SU-DHL-6 (cell line): Measurements from ENCODE around the gene PALLD.

Source experiments
- H2AFZ ChIP-seq: fragments of 200-600 bp; sonication (generic); 2 replicates; pipeline ENCODE4 v1.6.1; 2014; ENCODE audit warnings: low read depth, mild to moderate bottlenecking, moderate library complexity, mixed read lengths, antibody characterized with exemption, low read length; ENCODE audit not compliant: severe bottlenecking
- H3F3A ChIP-seq: fragments of 200-600 bp; shearing (Covaris generic); 2 replicates; pipeline ENCODE4 v1.6.0; 2016; ENCODE audit warnings: antibody characterized with exemption, mild to moderate bottlenecking; ENCODE audit not compliant: insufficient read depth
- H3K27ac ChIP-seq: fragments of 200-600 bp; sonication (generic); 2 replicates; pipeline ENCODE4 v1.5.1; 2016; ENCODE audit warnings: low read depth, mild to moderate bottlenecking, low read length, moderate library complexity, mixed read lengths
- H3K27me3 ChIP-seq: fragments of 200-600 bp; sonication (generic), shearing (Covaris generic); 2 replicates; pipeline ENCODE4 v1.6.0; 2014; ENCODE audit warnings: mild to moderate bottlenecking, low read length
- H3K36me3 ChIP-seq: fragments of 200-600 bp; sonication (generic); 2 replicates; pipeline ENCODE4 v1.6.1; 2014; ENCODE audit warnings: mild to moderate bottlenecking, low read length, mixed read lengths
- H3K4me2 ChIP-seq: fragments of 300-600, 200-600 bp; shearing (Covaris generic), sonication (generic); 2 replicates; pipeline ENCODE4 v1.6.0; 2014; ENCODE audit warnings: low read length, low read depth, mild to moderate bottlenecking; ENCODE audit not compliant: poor library complexity, severe bottlenecking
- H3K4me3 ChIP-seq: fragments of 200-600 bp; sonication (generic); 2 replicates; pipeline ENCODE4 v1.5.1; 2014; ENCODE audit warnings: antibody characterized with exemption, low read length, mild to moderate bottlenecking, mixed read lengths; ENCODE audit not compliant: insufficient read depth, poor library complexity, severe bottlenecking
- H3K79me2 ChIP-seq: fragments of 200-600 bp; sonication (generic); 2 replicates; pipeline ENCODE4 v1.6.1; 2014; ENCODE audit warnings: mild to moderate bottlenecking, low read length, moderate library complexity; ENCODE audit not compliant: insufficient read depth
- H3K9ac ChIP-seq: fragments of 200-600 bp; sonication (generic); 2 replicates; pipeline ENCODE4 v1.7.0; 2014; ENCODE audit warnings: mild to moderate bottlenecking, low read length
- H3K9me2 ChIP-seq: fragments of 200-600 bp; sonication (generic); replicated peaks from 2 replicates; pipeline ENCODE4 v1.6.1; 2014; ENCODE audit warnings: low read length; ENCODE audit not compliant: insufficient read depth
- H3K9me3 ChIP-seq: fragments of 200-600 bp; sonication (generic); 2 replicates; pipeline ENCODE4 v1.6.1; 2014; ENCODE audit warnings: low read length, mixed read lengths; ENCODE audit not compliant: insufficient read depth
- H4K20me1 ChIP-seq: fragments of 200-600 bp; sonication (generic); 2 replicates; pipeline ENCODE4 v1.6.1; 2014; ENCODE audit warnings: low read depth, mild to moderate bottlenecking, antibody characterized with exemption, low read length, moderate library complexity, mixed read lengths
- EZH2phosphoT487 ChIP-seq: fragments of 200-600 bp; sonication (generic), shearing (Covaris generic); conservative IDR thresholded peaks from 2 replicates; pipeline ENCODE4 v1.6.1; 2018; ENCODE audit warnings: mild to moderate bottlenecking, antibody characterized with exemption, low read length, moderate library complexity, mixed read lengths
- TF ChIP-seq, protein P1 (sequence below): fragments of 200-600 bp; sonication (generic); IDR thresholded peaks from one replicate; pipeline ENCODE4 v1.5.1; 2017; ENCODE audit warnings: antibody characterized with exemption, mild to moderate bottlenecking, low read length, moderate library complexity; ENCODE audit not compliant: insufficient read depth, poor library complexity, severe bottlenecking

The PALLD gene

DNA sequence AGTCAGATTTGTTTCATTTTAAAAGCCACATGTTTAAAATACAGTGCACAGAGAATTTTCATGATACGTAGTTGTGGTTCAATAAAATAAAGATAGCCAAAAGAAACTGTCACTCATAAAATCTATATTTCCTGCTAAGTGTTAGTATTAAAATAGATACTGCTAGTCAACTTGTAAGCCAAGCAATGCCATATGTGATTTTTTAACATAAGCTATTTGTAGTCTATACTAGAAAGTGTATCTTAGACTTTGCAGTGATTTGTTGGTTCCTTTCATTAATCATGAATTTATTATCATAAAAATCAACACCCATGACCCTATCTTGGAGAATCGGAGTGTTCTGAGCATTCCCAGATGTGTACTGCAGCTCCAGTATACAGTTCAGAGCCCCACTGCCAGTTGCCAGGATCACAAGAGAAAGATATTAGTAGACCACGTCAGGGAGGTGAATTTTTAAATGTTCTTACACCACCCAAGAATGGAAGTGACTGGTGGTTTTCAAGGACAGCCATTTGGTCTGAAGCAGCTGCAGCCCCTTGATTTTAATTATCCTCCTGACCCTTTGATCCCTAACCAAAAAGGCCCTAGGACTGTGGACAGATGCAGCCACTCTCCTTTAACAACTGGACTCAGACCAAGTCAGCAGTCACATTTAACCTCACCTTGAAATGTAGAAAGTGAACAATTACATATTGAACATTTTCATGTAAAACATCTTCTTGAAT is 163.1 kb downstream of the PALLD start:
- no peak overlapping the region for H3K9ac ChIP-seq
- H3K36me3 ChIP-seq: no peaks in the 10 kb centered on the region
- TF ChIP-seq, protein P1, sequence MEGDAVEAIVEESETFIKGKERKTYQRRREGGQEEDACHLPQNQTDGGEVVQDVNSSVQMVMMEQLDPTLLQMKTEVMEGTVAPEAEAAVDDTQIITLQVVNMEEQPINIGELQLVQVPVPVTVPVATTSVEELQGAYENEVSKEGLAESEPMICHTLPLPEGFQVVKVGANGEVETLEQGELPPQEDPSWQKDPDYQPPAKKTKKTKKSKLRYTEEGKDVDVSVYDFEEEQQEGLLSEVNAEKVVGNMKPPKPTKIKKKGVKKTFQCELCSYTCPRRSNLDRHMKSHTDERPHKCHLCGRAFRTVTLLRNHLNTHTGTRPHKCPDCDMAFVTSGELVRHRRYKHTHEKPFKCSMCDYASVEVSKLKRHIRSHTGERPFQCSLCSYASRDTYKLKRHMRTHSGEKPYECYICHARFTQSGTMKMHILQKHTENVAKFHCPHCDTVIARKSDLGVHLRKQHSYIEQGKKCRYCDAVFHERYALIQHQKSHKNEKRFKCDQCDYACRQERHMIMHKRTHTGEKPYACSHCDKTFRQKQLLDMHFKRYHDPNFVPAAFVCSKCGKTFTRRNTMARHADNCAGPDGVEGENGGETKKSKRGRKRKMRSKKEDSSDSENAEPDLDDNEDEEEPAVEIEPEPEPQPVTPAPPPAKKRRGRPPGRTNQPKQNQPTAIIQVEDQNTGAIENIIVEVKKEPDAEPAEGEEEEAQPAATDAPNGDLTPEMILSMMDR: no peak
- TF ChIP-seq EZH2phosphoT487: no peak
- no peak overlapping the region for H3K4me3 ChIP-seq
- no peaks in the 10 kb centered on the region for H3K79me2 ChIP-seq
- H3K9me2 ChIP-seq: no peaks in the 10 kb centered on the region
- H2AFZ ChIP-seq: no peak overlapping the region
- H3K27me3 ChIP-seq: no peaks in the 10 kb centered on the region
- no peak overlapping the region for H3K4me2 ChIP-seq
- H3K27ac ChIP-seq: no peak overlapping the region
- no peaks in the 10 kb centered on the region for H4K20me1 ChIP-seq
- no peaks in the 10 kb centered on the region for H3F3A ChIP-seq
- H3K9me3 ChIP-seq: no peaks in the 10 kb centered on the region

DNA sequence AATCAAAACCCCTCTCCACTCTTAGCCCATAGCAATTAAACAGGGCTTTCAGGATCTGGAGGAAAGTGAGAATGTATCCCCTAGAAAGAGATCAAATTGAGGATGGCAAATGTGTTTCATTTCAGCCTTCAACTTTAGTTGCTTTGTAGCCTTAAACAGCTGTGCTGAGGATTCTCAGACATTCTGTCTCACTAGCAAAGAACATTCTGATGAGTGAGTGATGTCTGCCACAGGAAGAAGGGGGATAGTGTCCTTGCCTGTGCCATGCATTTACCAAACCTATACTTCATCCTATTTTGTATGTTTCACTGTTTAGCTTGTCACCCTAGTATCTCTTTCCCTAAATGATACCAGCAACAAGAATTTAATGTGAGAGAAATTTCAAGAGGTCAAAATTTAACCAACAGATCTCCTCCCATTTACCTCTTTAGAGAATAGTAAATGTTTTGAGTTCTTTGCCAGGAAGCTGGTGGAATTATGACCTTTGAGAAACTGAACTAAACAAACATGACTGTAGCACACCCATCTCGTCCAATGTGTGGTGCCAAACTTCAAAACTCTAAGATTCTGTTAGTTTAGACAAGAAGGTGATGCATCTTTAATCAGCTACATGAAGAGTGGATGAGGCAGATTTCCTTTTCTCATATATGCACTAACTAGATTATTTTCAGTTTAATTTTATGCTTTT is 165.6 kb downstream of the PALLD start:
- Histone ChIP-seq H3K4me2 (no peak overlapping the region), H3K4me3 (no peak overlapping the region), H2AFZ (no peak overlapping the region)

DNA sequence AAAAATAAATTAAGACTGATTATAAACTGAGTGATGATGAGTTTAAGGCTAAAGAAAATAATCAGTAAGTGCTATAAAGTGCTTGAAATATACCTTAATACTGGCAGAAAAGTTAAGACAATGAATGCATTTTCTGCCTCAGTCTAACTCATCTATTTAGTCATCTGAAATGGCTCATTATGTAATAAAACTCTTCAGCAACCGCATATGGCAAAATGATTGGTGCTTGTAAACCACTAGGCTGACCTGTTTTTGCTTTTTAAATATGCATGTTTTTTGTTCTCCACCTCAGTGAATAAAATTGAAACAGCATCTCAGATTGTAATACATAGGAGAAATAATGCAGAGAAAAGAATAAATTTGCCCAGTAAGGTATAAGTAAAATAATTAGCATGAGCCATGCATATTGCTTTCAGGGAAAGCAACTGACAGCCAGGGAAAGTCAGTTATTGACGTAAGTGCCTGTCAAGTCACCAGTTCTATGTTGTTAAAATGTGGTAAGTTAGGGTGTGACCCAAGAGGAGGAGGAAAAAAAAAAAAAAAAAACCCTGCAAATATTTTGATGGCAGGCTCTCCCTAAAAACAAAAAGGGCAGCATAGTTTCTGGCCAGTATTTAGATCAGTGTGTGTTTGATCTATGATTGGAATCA is 167.5 kb downstream of the PALLD start:
- Histone ChIP-seq H3F3A (no peaks in the 10 kb centered on the region), H3K9me2 (no peaks in the 10 kb centered on the region), H3K9me3 (no peaks in the 10 kb centered on the region), H3K27ac (no peak overlapping the region), H4K20me1 (no peaks in the 10 kb centered on the region), H2AFZ (no peak overlapping the region), H3K4me2 (no peak overlapping the region), H3K4me3 (no peak overlapping the region), H3K9ac (no peak overlapping the region), H3K36me3 (no peaks in the 10 kb centered on the region), H3K79me2 (no peaks in the 10 kb centered on the region), H3K27me3 (no peaks in the 10 kb centered on the region)
- TF ChIP-seq EZH2phosphoT487: no peak
- TF ChIP-seq, protein P1: no peak

More for the DNA sequence above, 165.6 kb downstream of the PALLD start:
- H3K27me3 ChIP-seq: no peaks in the 10 kb centered on the region
- no peak overlapping the region for H3K9ac ChIP-seq
- TF ChIP-seq EZH2phosphoT487: no peak
- TF ChIP-seq, protein P1: no peak
- H3F3A ChIP-seq: no peaks in the 10 kb centered on the region
- no peaks in the 10 kb centered on the region for H3K9me2 ChIP-seq
- no peaks in the 10 kb centered on the region for H4K20me1 ChIP-seq
- H3K79me2 ChIP-seq: no peaks in the 10 kb centered on the region
- no peaks in the 10 kb centered on the region for H3K36me3 ChIP-seq
- no peak overlapping the region for H3K27ac ChIP-seq
- H3K9me3 ChIP-seq: no peaks in the 10 kb centered on the region
